T-cell (primary cell): Measurements from ENCODE around the gene CASP10. TPM values are rescaled to one million over a fixed set of nuclear protein-coding genes. Genes with fewer than 3 reads are reported as not detected.
"Not testable (repeated sequence)": the region's sequence is repeated elsewhere in the genome, so short reads cannot be mapped to it uniquely, and the experiment has no call there.

Experiments used
- ATAC-seq, 4 experiments: fragments of 200-7000 bp in 3 of 4; fragments of 150-1000 bp in 1 of 4; cut with Tn5 transposase; replicated peaks in 1 of 4; 1 replicate in 3 of 4; 2 replicates in 1 of 4; pipeline ENCODE4 v1.10.0; 2021; ENCODE audit warnings: moderate library complexity in 3 of 4, mild to moderate bottlenecking in 2 of 4, moderate number of reproducible peaks in 1 of 4
- CTCF ChIA-PET, 2 donors: fragments of 300-600 bp; sonication (Branson Sonifier 250); formaldehyde crosslinking; loops; one replicate each; lab custom pipeline; 2022; ENCODE audit warnings: antibody characterized with exemption in 2 of 2; lab: Charles Lee
- POLR2A ChIA-PET, 2 donors: fragments of 300-600 bp; sonication (Branson Sonifier 250); formaldehyde crosslinking; loops; one replicate each; lab custom pipeline; 2022; ENCODE audit warnings: antibody characterized with exemption in 2 of 2; lab: Charles Lee
- DNase-seq, 35 experiments: peaks; one replicate each; pipeline versions ENCODE4 v3.0.0 to v3.0.0-alpha.2; 2013 to 2023
- H3K27ac ChIP-seq: one replicate; pipeline ENCODE4 v1.5.1; 2013; ENCODE audit warnings: low read length
- H3K27me3 ChIP-seq, 2 experiments: replicated peaks in 1 of 2; 1 replicate in 1 of 2; 2 replicates in 1 of 2; pipeline versions ENCODE4 v1.6.1 to v1.7.0; 2013; ENCODE audit warnings: low read length in 1 of 2, mixed read lengths in 1 of 2; ENCODE audit not compliant: control insufficient read depth in 2 of 2, insufficient read depth in 2 of 2; ENCODE audit errors: extremely low read depth in 1 of 2
- H3K36me3 ChIP-seq, 2 donors: 1 replicate in 1 of 2; 2 replicates in 1 of 2; pipeline versions ENCODE4 v1.6.1 to v1.7.0; 2013; ENCODE audit warnings: low read length in 1 of 2; ENCODE audit not compliant: control insufficient read depth in 2 of 2, insufficient read depth in 1 of 2; ENCODE audit errors: extremely low read depth in 1 of 2
- H3K4me1 ChIP-seq, 2 experiments: 1 replicate in 1 of 2; 2 replicates in 1 of 2; pipeline versions ENCODE4 v1.6.1 to v1.7.0; 2013; ENCODE audit warnings: low read length in 2 of 2, mixed read lengths in 1 of 2; ENCODE audit not compliant: insufficient read depth in 2 of 2, control insufficient read depth in 1 of 2; ENCODE audit errors: extremely low read depth in 1 of 2
- H3K4me3 ChIP-seq, 2 donors: 1 replicate in 1 of 2; 2 replicates in 1 of 2; pipeline versions ENCODE4 v1.5.1 to v1.7.0; 2013; ENCODE audit warnings: mild to moderate bottlenecking in 2 of 2, low read length in 1 of 2, moderate library complexity in 1 of 2; ENCODE audit not compliant: control insufficient read depth in 1 of 2; ENCODE audit errors: extremely low read depth in 1 of 2
- H3K9me3 ChIP-seq: 2 replicates; pipeline ENCODE4 v1.7.0; 2013
- H3K27ac Mint-ChIP-seq, 2 donors: one replicate each; pipeline ENCODE4 v1.8.0; 2020 to 2021; ENCODE audit warnings: mild to moderate bottlenecking in 2 of 2, mixed read lengths in 2 of 2
- H3K27me3 Mint-ChIP-seq, 2 donors: one replicate each; pipeline ENCODE4 v1.8.0; 2021 to 2022; ENCODE audit warnings: mixed read lengths in 2 of 2
- H3K36me3 Mint-ChIP-seq: one replicate; pipeline ENCODE4 v1.8.0; 2021; ENCODE audit warnings: mixed read lengths
- H3K4me1 Mint-ChIP-seq, 3 donors: one replicate each; pipeline ENCODE4 v1.8.0; 2020 to 2022; ENCODE audit warnings: mixed read lengths in 3 of 3, mild to moderate bottlenecking in 1 of 3
- H3K4me3 Mint-ChIP-seq, 3 donors: one replicate each; pipeline ENCODE4 v1.8.0; 2020 to 2022; ENCODE audit warnings: mild to moderate bottlenecking in 3 of 3, mixed read lengths in 3 of 3, moderate library complexity in 3 of 3
- H3K9me3 Mint-ChIP-seq, 3 donors: one replicate each; pipeline ENCODE4 v1.8.0; 2020 to 2022; ENCODE audit warnings: mixed read lengths in 3 of 3
- WGBS: methylation state at CpG from one replicate; pipeline ENCODE4 v1.1.5; 2013; ENCODE audit warnings: missing lambda C conversion rate; ENCODE audit not compliant: insufficient coverage; 5-methylcytosine and 5-hydroxymethylcytosine counted together
- total RNA-seq, 35 experiments: library from RNA in 6 of 35; stranded (reverse) in 6 of 35; fragments of 120-200 nt in 1 of 35; gene quantifications; one replicate each; pipeline versions ENCODE4 v1.2.1 to v1.2.4 and lab custom pipeline; 2013 to 2026

Gene CASP10
- total RNA-seq, 5 donors from 2014 or later (not counting 1 experiment from before 2014, with no cell fraction given): 23.3 to 46.4 (median 29.2) TPM

DNA sequence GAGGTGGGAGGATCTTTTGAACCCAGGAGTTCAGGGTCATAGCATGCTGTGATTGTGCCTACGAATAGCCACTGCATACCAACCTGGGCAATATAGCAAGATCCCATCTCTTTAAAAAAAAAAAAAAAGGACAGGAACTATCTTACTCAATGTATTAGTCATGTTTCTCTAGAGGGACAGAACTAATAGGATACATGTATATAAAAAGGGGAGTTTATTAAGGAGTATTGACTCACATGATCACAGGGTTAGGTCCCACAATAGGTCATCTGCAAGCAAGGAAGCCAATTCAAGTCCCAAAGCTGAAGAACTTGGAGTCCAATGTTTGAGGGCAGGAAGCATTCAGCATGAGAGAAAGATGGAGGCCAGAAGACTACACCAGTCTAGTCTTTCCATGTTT lies 18.8 kb upstream of the CASP10 start:
- Mint-ChIP-seq H3K36me3 (peaks cover 62% of the 10 kb centered on the region), H3K27me3 (no peaks in the 10 kb centered on the region), H3K9me3 (peaks cover 6 to 14% (median 12%) of the 10 kb centered on the region in 3 donors), H3K4me3 (no peak overlapping the region), H3K27ac (no peak overlapping the region), H3K4me1 (peaks cover 0 to 18% (median 8%) of the 10 kb centered on the region in 3 donors)
- Histone ChIP-seq H3K27ac (no peak overlapping the region), H3K36me3 (peaks cover 15 to 65% of the 10 kb centered on the region in 2 donors), H3K27me3 (no peaks in the 10 kb centered on the region), H3K4me3 (no peak overlapping the region), H3K9me3 (no peaks in the 10 kb centered on the region), H3K4me1 (no peaks in the 10 kb centered on the region)
- no peak for DNase-seq
- ChIA-PET POLR2A (no interaction called here), CTCF (no interaction called here)
- WGBS: no CpG with 5 or more reads among the region's 1 CpG
- ATAC-seq: no peak

- CTCF ChIA-PET: interaction anchor here in 1 of 2 donors (0.8 kb wide), 1 partner anchor 10 kb away, joined by 3 read pairs; no protein-coding TSS in a partner anchor
- Mint-ChIP-seq H3K27ac (no peak overlapping the region), H3K4me3 (peak overlapping the region in 1 of 3 donors; percentile 18), H3K9me3 (peaks cover 11 to 44% (median 26%) of the 10 kb centered on the region in 3 donors), H3K4me1 (peaks cover 0 to 11% (median 0%) of the 10 kb centered on the region in 3 donors), H3K27me3 (no peaks in the 10 kb centered on the region), H3K36me3 (peaks cover 41% of the 10 kb centered on the region)
- no peaks in the 10 kb centered on the region for H3K4me1 ChIP-seq
- no peaks in the 10 kb centered on the region for H3K27me3 ChIP-seq
- POLR2A ChIA-PET: no interaction called here
- H3K9me3 ChIP-seq: no peaks in the 10 kb centered on the region
- no peak overlapping the region for H3K27ac ChIP-seq
- no CpG with 5 or more reads among the region's 3 CpGs for WGBS
- peaks cover 8 to 38% of the 10 kb centered on the region in 2 donors for H3K36me3 ChIP-seq
- DNase-seq: no peak
- ATAC-seq: no peak
- H3K4me3 ChIP-seq: no peak overlapping the region
Measured at GRCh38 chr2:201167546-201167945, 15.4 kb upstream of the CASP10 start.

DNA sequence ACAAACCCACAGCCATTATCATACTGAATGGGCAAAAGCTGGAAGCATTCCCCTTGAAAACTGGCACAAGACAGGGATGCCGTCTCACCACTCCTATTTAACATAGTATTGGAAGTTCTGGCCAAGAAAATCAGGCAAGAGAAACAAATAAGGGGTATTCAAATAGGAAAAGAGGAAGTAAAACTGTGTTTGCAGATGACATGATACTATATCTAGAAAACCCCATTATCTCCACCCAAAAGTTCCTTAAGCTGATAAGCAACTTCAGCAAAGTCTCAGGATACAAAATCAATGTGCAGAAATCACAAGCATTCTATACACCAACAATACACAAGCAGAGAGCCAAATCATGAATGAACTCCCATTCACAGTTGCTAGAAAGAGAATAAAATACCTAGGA lies 14.4 kb upstream of the CASP10 start:
- H3K27ac ChIP-seq, H3K9me3 ChIP-seq, DNase-seq, POLR2A ChIA-PET, H3K4me1 ChIP-seq, H3K4me3 ChIP-seq, ATAC-seq, H3K4me3 Mint-ChIP-seq, H3K27me3 ChIP-seq, H3K27me3 Mint-ChIP-seq, H3K4me1 Mint-ChIP-seq: not testable (repeated sequence)
- peak overlapping the region in 1 of 2 donors; percentile 10 for H3K27ac Mint-ChIP-seq
- CTCF ChIA-PET: interaction anchor here in 1 of 2 donors (0.6 kb wide), 1 partner anchor 261 kb away, joined by 5 read pairs; no protein-coding TSS in a partner anchor
- peaks cover 11 to 48% (median 29%) of the 10 kb centered on the region in 3 donors for H3K9me3 Mint-ChIP-seq
- peaks cover 4 to 28% of the 10 kb centered on the region in 2 donors for H3K36me3 ChIP-seq
- no CpG with 5 or more reads among the region's 1 CpG for WGBS
- H3K36me3 Mint-ChIP-seq: peaks cover 31% of the 10 kb centered on the region

GRCh38 chr2:201171259-201171814 lies 11.6 kb upstream of the CASP10 start:
- ATAC-seq (no peak), DNase-seq (no peak)
- peaks cover 11 to 51% (median 29%) of the 10 kb centered on the region in 3 donors for H3K9me3 Mint-ChIP-seq
- no peaks in the 10 kb centered on the region for H3K9me3 ChIP-seq
- ChIA-PET CTCF (interaction anchor here (0.5 to 1.1 kb wide), 6 partner anchors 13 to 293 kb away, joined by 3 to 7 read pairs (median 4); no protein-coding TSS in a partner anchor), POLR2A (interaction anchor here in 1 of 2 donors (0.6 kb wide), 2 partner anchors 30 to 634 kb away, joined by 4 to 6 read pairs; no protein-coding TSS in a partner anchor)
- H3K4me3 ChIP-seq: no peak overlapping the region
- H3K4me1 Mint-ChIP-seq: peaks cover 6 to 17% (median 8%) of the 10 kb centered on the region in 3 donors
- WGBS: no CpG with 5 or more reads among the region's 6 CpGs
- peaks cover 0 to 8% of the 10 kb centered on the region in 2 donors for H3K36me3 ChIP-seq
- no peak overlapping the region for H3K4me3 Mint-ChIP-seq
- no peak overlapping the region for H3K27ac ChIP-seq
- H3K27me3 Mint-ChIP-seq: no peaks in the 10 kb centered on the region
- peaks cover 17% of the 10 kb centered on the region for H3K36me3 Mint-ChIP-seq
- H3K27me3 ChIP-seq: no peaks in the 10 kb centered on the region
- no peaks in the 10 kb centered on the region for H3K4me1 ChIP-seq
- no peak overlapping the region for H3K27ac Mint-ChIP-seq

DNA sequence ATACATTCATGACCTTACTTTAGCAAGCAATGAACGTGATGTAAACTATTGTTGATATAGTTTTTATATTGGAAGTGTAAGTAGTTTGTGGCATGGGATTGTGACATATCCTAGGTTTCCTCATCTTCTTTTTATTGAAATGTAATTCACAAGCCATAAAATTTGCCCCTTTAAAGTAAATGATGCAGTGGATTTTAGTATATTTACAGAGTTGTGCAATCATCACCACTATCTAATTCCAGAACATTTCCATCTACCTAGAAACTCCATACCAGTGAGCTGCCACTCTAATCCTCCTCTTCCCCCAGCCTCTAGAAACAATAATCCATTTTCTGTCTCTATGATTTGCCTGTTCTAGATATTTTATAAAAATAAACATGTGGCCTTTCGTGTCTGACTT lies 10.7 kb upstream of the CASP10 start:
- no peak overlapping the region for H3K4me3 Mint-ChIP-seq
- peaks cover 10 to 20% (median 11%) of the 10 kb centered on the region in 3 donors for H3K4me1 Mint-ChIP-seq
- Histone ChIP-seq H3K36me3 (peaks cover 0 to 2% of the 10 kb centered on the region in 2 donors), H3K27ac (no peak overlapping the region), H3K9me3 (no peaks in the 10 kb centered on the region), H3K4me1 (peaks cover 0 to 3% of the 10 kb centered on the region in 2 experiments), H3K27me3 (no peaks in the 10 kb centered on the region), H3K4me3 (no peak overlapping the region)
- peak overlapping the region in 1 of 2 donors; percentile 48 for H3K27ac Mint-ChIP-seq
- no peak for DNase-seq
- H3K36me3 Mint-ChIP-seq: peaks cover 10% of the 10 kb centered on the region
- ChIA-PET CTCF (interaction anchor here in 1 of 2 donors (0.6 to 1.1 kb wide), 3 partner anchors 12 to 239 kb away, joined by 3 to 5 read pairs (median 5); no protein-coding TSS in a partner anchor), POLR2A (no interaction called here)
- peaks cover 11 to 51% (median 29%) of the 10 kb centered on the region in 3 donors for H3K9me3 Mint-ChIP-seq
- WGBS: no CpG with 5 or more reads among the region's 2 CpGs
- H3K27me3 Mint-ChIP-seq: no peaks in the 10 kb centered on the region
- no peak for ATAC-seq

GRCh38 chr2:201174687-201175086 lies 8.3 kb upstream of the CASP10 start:
- DNase-seq (no peak), ATAC-seq (no peak)
- Mint-ChIP-seq H3K36me3 (no peaks in the 10 kb centered on the region), H3K27ac (peak overlapping the region in 1 of 2 donors; percentile 39), H3K4me3 (no peak overlapping the region), H3K9me3 (peaks cover 2 to 32% (median 12%) of the 10 kb centered on the region in 3 donors), H3K4me1 (peaks cover 12 to 16% (median 13%) of the 10 kb centered on the region in 3 donors), H3K27me3 (no peaks in the 10 kb centered on the region)
- Histone ChIP-seq H3K4me3 (no peak overlapping the region), H3K27me3 (no peaks in the 10 kb centered on the region), H3K36me3 (no peaks in the 10 kb centered on the region), H3K27ac (no peak overlapping the region), H3K9me3 (no peaks in the 10 kb centered on the region), H3K4me1 (peaks cover 0 to 10% of the 10 kb centered on the region in 2 experiments)
- 100% methylated on average over 1 of the region's 1 CpG for WGBS
- ChIA-PET CTCF (no interaction called here), POLR2A (no interaction called here)
